Caco-2 (cell line): ENCODE measurements around the gene ZDHHC14. TPM values are rescaled to one million over a fixed set of nuclear protein-coding genes. Genes with fewer than 3 reads are reported as not detected.

ENCODE experiments used
- BruUV-seq: library from RNA; stranded (reverse); fragments of 400-500 nt; replicated peaks from 2 replicates; lab custom pipeline; 2021; lab: Mats Ljungman, UMichigan
- CTCF ChIA-PET: fragments of 300-600 bp; sonication (Branson Sonifier 250); formaldehyde crosslinking; loops from one replicate; lab custom pipeline; 2022; ENCODE audit warnings: antibody characterized with exemption; lab: Charles Lee
- POLR2A ChIA-PET: fragments of 300-600 bp; sonication (Branson Sonifier 250); formaldehyde crosslinking; loops from one replicate; lab custom pipeline; 2022; ENCODE audit warnings: antibody characterized with exemption; lab: Charles Lee
- DNase-seq, 2 experiments: peaks; one replicate each; pipeline versions ENCODE4 v3.0.0 to v3.0.0-alpha.2; 2020 to 2022
- H3K27me3 ChIP-seq: replicated peaks from 2 replicates; pipeline ENCODE4 v1.6.0; 2011; ENCODE audit warnings: low read length; ENCODE audit not compliant: control insufficient read depth, insufficient read depth
- H3K36me3 ChIP-seq: 2 replicates; pipeline ENCODE4 v1.5.1; 2011; ENCODE audit warnings: low read length; ENCODE audit not compliant: control insufficient read depth, insufficient read depth
- H3K4me1 ChIP-seq: fragments of 250-450 bp; sonication (Bioruptor Pico); 2 replicates; pipeline ENCODE4 v1.5.1; 2020; ENCODE audit warnings: mild to moderate bottlenecking
- H3K4me3 ChIP-seq: 2 replicates; pipeline ENCODE4 v1.5.1; 2011; ENCODE audit warnings: low read depth, mild to moderate bottlenecking, control low read depth, low read length
- H3K9me3 ChIP-seq: fragments of 250-450 bp; sonication (Bioruptor Pico); 2 replicates; pipeline ENCODE4 v1.5.1; 2020; ENCODE audit warnings: mild to moderate bottlenecking, moderate library complexity
- H3K27ac Mint-ChIP-seq: one replicate; pipeline ENCODE4 v1.8.0; 2022; ENCODE audit warnings: mixed read lengths; ENCODE audit not compliant: unreplicated experiment
- H3K27me3 Mint-ChIP-seq: one replicate; pipeline ENCODE4 v1.8.0; 2022; ENCODE audit warnings: mixed read lengths; ENCODE audit not compliant: insufficient read depth, unreplicated experiment
- H3K36me3 Mint-ChIP-seq: one replicate; pipeline ENCODE4 v1.8.0; 2022; ENCODE audit warnings: mild to moderate bottlenecking, mixed read lengths; ENCODE audit not compliant: insufficient read depth, unreplicated experiment
- H3K4me1 Mint-ChIP-seq: one replicate; pipeline ENCODE4 v1.8.0; 2022; ENCODE audit warnings: low read depth, mixed read lengths; ENCODE audit not compliant: unreplicated experiment
- H3K4me3 Mint-ChIP-seq: one replicate; pipeline ENCODE4 v1.8.0; 2022; ENCODE audit warnings: mild to moderate bottlenecking, moderate library complexity, mixed read lengths; ENCODE audit not compliant: unreplicated experiment
- H3K9me3 Mint-ChIP-seq: one replicate; pipeline ENCODE4 v1.8.0; 2022; ENCODE audit warnings: mixed read lengths; ENCODE audit not compliant: unreplicated experiment
- intact Hi-C: fragments of 100-400 bp; cut with micrococcal nuclease; formaldehyde crosslinking; loops from one replicate; pipeline ENCODE4 v1.10.0; 2022; ENCODE audit not compliant: unreplicated experiment
- total RNA-seq: library from RNA; stranded (reverse); gene quantifications from 2 replicates; pipeline ENCODE4 v1.2.3, GENCODE V29; 2022
- TF ChIP-seq, protein P1 (sequence below), 2 experiments: fragments of 200-600 bp in 1 of 2; IDR thresholded peaks; 1 replicate in 1 of 2; 2 replicates in 1 of 2; pipeline versions ENCODE4 v1.5.1 to v1.8.0; 2011 to 2022; ENCODE audit warnings: antibody characterized with exemption in 1 of 2, control low read depth in 1 of 2, inconsistent platforms in 1 of 2, low read depth in 1 of 2, low read length in 1 of 2, mild to moderate bottlenecking in 1 of 2, moderate library complexity in 1 of 2; ENCODE audit not compliant: insufficient read depth in 1 of 2, severe bottlenecking in 1 of 2, unreplicated experiment in 1 of 2

The ZDHHC14 gene
- total RNA-seq, 1 experiment from 2014 or later: 22.1 TPM

DNA sequence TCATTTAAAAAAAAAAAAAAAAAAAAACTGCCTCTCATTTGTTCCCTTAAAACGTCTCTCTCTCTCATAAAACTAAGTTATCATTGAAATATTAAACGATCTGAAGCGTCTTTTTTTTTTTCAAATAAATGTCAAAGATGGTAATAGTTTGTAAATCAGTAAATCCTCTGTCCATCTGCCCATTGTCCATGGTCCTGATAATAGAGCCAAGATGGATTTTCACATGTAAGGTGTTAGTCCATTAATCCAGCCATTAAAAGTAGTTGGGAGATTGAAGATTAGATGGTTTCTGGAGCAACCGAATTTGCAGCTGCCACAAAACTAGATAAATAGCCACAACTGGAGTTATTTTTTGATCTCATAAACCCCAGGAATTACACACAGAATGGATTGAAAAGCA, 296.2 kb downstream of the ZDHHC14 start:
- Histone ChIP-seq H3K9me3 (no peaks in the 10 kb centered on the region), H3K4me3 (no peak overlapping the region), H3K4me1 (no peaks in the 10 kb centered on the region), H3K27me3 (no peaks in the 10 kb centered on the region), H3K36me3 (no peaks in the 10 kb centered on the region)
- Mint-ChIP-seq H3K27ac (no peak overlapping the region), H3K4me1 (no peaks in the 10 kb centered on the region), H3K9me3 (no peaks in the 10 kb centered on the region), H3K27me3 (no peaks in the 10 kb centered on the region), H3K4me3 (no peak overlapping the region), H3K36me3 (no peaks in the 10 kb centered on the region)
- TF ChIP-seq, protein P1, sequence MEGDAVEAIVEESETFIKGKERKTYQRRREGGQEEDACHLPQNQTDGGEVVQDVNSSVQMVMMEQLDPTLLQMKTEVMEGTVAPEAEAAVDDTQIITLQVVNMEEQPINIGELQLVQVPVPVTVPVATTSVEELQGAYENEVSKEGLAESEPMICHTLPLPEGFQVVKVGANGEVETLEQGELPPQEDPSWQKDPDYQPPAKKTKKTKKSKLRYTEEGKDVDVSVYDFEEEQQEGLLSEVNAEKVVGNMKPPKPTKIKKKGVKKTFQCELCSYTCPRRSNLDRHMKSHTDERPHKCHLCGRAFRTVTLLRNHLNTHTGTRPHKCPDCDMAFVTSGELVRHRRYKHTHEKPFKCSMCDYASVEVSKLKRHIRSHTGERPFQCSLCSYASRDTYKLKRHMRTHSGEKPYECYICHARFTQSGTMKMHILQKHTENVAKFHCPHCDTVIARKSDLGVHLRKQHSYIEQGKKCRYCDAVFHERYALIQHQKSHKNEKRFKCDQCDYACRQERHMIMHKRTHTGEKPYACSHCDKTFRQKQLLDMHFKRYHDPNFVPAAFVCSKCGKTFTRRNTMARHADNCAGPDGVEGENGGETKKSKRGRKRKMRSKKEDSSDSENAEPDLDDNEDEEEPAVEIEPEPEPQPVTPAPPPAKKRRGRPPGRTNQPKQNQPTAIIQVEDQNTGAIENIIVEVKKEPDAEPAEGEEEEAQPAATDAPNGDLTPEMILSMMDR (IDR thresholded peaks at IDR 0.05; ENCODE audit: insufficient read depth in 1 of 2, low read depth in 1 of 2, low read length in 1 of 2, severe bottlenecking in 1 of 2, unreplicated experiment in 1 of 2): no peak
- CTCF ChIA-PET: no interaction called here
- no peak for DNase-seq
- POLR2A ChIA-PET: no interaction called here
- intact Hi-C loops: no loop called here
- BruUV-seq: no TSS peak

DNA sequence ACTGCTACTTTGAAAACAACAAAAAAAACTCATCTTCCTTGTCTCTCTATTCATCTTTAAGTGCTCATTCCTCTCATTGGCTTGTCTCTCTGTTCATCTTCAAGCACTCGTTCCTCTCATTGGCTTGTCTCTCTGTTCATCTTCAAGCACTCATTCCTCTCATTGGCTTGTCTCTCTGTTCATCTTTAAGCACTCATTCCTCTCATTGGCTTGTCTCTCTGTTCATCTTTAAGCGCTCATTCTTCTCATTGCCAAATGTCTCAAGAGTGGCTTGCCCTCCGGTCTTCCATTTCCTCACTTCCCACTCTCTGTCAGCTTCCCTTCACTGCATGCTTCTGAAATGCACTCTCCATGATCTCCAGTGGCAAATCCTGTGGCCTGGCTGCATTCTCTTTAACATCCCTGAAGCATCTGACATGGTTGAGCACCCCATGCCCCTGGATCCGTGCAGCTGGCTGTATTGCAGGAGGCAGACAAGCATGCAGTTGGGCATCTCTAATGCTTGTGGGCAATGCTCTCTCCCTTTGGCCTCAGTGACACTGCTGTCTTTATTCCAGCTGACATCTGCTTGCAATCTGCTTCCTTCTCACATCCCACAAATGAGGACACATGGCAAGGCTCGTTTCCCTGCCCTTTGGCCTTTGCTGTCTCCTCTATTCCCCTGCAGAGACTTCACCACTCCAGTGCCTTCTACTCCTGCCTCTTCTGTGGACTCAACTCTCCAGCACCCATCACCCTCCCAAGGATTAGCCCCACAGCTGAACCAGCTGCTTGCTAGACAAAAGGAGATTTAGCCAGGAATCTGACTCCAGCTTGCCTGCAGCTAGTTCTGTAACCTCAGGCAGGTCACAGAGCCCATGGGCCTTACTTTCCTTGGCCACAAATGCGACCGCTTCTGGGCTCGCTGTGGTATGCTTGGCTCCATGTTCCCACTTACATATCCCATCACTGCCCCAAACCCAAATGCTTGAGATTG, 298.9 kb downstream of the ZDHHC14 start:
- no peaks in the 10 kb centered on the region for H3K27me3 Mint-ChIP-seq
- H3K4me3 Mint-ChIP-seq: no peak overlapping the region
- H3K36me3 ChIP-seq: no peaks in the 10 kb centered on the region
- no peaks in the 10 kb centered on the region for H3K4me1 ChIP-seq
- ChIA-PET POLR2A (interaction anchor here (0.5 kb wide), 1 partner anchor 319 kb away, joined by 3 read pairs; no protein-coding TSS in a partner anchor), CTCF (interaction anchor here (1.3 kb wide), 1 partner anchor 14 kb away, joined by 4 read pairs; no protein-coding TSS in a partner anchor)
- H3K27me3 ChIP-seq: no peaks in the 10 kb centered on the region
- no peaks in the 10 kb centered on the region for H3K9me3 Mint-ChIP-seq
- no peaks in the 10 kb centered on the region for H3K36me3 Mint-ChIP-seq
- no peaks in the 10 kb centered on the region for H3K9me3 ChIP-seq
- TF ChIP-seq, protein P1 (IDR thresholded peaks at IDR 0.05; ENCODE audit: insufficient read depth in 1 of 2, low read depth in 1 of 2, low read length in 1 of 2, severe bottlenecking in 1 of 2, unreplicated experiment in 1 of 2): no peak
- no peak overlapping the region for H3K4me3 ChIP-seq
- no peak for DNase-seq
- intact Hi-C loops: no loop called here
- no peaks in the 10 kb centered on the region for H3K4me1 Mint-ChIP-seq
- BruUV-seq: no TSS peak
- H3K27ac Mint-ChIP-seq: no peak overlapping the region

DNA sequence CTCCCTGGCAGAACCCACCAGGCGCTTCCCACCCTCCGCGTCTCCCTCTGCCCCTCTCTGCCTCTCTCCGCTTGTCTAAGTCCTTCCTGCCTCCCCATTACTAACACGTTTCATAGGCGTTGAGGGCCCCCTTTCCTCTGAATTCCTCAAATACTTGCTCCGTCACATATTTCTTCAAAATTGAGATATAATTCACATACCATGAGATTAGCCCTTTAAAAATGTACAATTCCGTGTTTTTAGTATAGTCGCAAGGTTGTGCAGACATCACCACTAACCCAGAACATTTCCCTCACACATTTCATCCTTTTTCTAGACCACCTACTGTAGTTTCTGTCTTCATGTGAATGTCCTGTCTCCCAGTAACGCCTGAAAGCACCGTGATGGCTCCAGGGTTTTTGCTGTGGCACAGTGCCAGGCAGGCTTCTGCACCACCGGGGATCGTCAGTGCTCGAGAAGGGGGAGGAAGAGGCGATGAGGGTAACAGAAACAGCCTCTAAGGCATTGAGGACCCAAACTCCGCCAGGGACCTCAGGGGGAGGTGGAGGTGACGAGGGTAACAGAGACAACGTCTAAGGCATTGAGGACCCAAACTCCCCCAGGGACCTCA, 300.2 kb downstream of the ZDHHC14 start:
- no peaks in the 10 kb centered on the region for H3K4me1 ChIP-seq
- H3K9me3 ChIP-seq: no peaks in the 10 kb centered on the region
- intact Hi-C loops: no loop called here
- CTCF ChIA-PET: interaction anchor here (1.3 kb wide), 1 partner anchor 15 kb away, joined by 4 read pairs; no protein-coding TSS in a partner anchor
- H3K36me3 ChIP-seq: no peaks in the 10 kb centered on the region
- BruUV-seq: no TSS peak
- Mint-ChIP-seq H3K4me1 (no peaks in the 10 kb centered on the region), H3K36me3 (no peaks in the 10 kb centered on the region), H3K9me3 (no peaks in the 10 kb centered on the region), H3K27ac (no peak overlapping the region), H3K4me3 (no peak overlapping the region), H3K27me3 (no peaks in the 10 kb centered on the region)
- no peak for DNase-seq
- POLR2A ChIA-PET: no interaction called here
- H3K4me3 ChIP-seq: no peak overlapping the region
- TF ChIP-seq, protein P1 (IDR thresholded peaks at IDR 0.05; ENCODE audit: insufficient read depth in 1 of 2, low read depth in 1 of 2, low read length in 1 of 2, severe bottlenecking in 1 of 2, unreplicated experiment in 1 of 2): no peak
- no peaks in the 10 kb centered on the region for H3K27me3 ChIP-seq
